Myocyte (in vitro differentiated cells): Measurements from ENCODE around the gene RAD51. TPM values are rescaled to one million over a fixed set of nuclear protein-coding genes. Genes with fewer than 3 reads are reported as not detected.

Source experiments
- DNase-seq: peaks from one replicate; pipeline ENCODE4 v3.0.0-alpha.2; 2012; ENCODE audit warnings: low read depth
- total RNA-seq: library from RNA; depleted of rRNA; stranded (reverse); fragments of >200 nt; gene quantifications from 2 replicates; pipeline ENCODE4 v1.2.3, GENCODE V29; 2014

RAD51 gene
- total RNA-seq, 1 donor from 2014 or later: 0.94 TPM

DNA sequence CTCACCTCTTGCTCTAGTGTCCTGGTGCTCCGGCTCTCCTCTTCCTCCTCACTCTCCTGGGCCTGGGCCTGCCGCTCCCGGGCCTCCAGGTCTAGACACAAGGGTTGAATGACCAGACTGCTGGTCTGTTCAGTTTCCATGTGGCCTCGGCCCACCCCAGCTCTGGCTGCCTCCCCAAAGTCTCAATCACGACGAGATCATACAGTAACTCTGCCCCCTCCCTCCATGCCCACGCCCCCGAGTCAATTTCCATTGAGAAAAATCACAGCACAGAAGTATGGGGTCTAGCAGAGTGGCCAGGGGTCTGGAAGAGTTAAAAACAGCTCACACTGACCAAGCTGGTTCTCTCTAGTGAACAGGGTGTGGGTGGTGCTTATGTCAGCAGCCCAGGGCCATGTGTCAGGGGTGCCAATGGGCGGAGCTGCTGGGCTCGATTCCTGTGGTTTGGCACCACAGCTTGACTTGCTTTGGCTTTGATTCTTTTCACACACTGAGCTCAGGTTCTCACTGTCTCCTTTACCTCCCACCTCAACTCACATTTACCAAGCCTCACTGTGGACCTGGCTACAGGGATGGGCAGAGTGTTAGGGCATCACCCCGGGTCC lies 81.7 kb downstream of the RAD51 start:
- peak; percentile 91 for DNase-seq

Other genes with a start within 250 kb of the RAD51 start
- 14.5 and 15.6 TPM in 2 replicates for gene CHST14, start 224.2 kb upstream of the RAD51 start, total RNA-seq
- gene CCDC32, start 130.1 kb upstream of the RAD51 start, total RNA-seq: 10.4 and 11.4 TPM in 2 replicates
- 5.9 and 11.7 TPM in 2 replicates for gene RPUSD2, start 125.9 kb upstream of the RAD51 start, total RNA-seq
- 0.99 and 3.0 TPM in 2 replicates for gene KNL1, start 100.9 kb upstream of the RAD51 start, total RNA-seq
- gene RMDN3, start 60.1 kb downstream of the RAD51 start, total RNA-seq: 22.2 and 25.5 TPM in 2 replicates
- 5.5 and 8.0 TPM in 2 replicates for gene GCHFR, start 68.9 kb downstream of the RAD51 start, total RNA-seq
- not detected in 2 replicates for gene C15orf62, start 74.8 kb downstream of the RAD51 start, total RNA-seq
- gene ZFYVE19, start 111.9 kb downstream of the RAD51 start, total RNA-seq: 24.3 and 24.4 TPM in 2 replicates
- gene DNAJC17, start 112.3 kb downstream of the RAD51 start, total RNA-seq: 17.9 and 51.4 TPM in 2 replicates
- not detected in 2 replicates for gene PPP1R14D, start 133.5 kb downstream of the RAD51 start, total RNA-seq
- gene SPINT1, start 148.9 kb downstream of the RAD51 start, total RNA-seq: not detected in 2 replicates
- gene RHOV, start 179.1 kb downstream of the RAD51 start, total RNA-seq: 0.10 TPM in 1 of 2 replicates, not detected in the other
- 34.4 and 43.3 TPM in 2 replicates for gene VPS18, start 199.3 kb downstream of the RAD51 start, total RNA-seq
- gene DLL4, start 234.2 kb downstream of the RAD51 start, total RNA-seq: 0.13 TPM in 1 of 2 replicates, not detected in the other